ENCODE data around the gene SPATA4.

DNA sequence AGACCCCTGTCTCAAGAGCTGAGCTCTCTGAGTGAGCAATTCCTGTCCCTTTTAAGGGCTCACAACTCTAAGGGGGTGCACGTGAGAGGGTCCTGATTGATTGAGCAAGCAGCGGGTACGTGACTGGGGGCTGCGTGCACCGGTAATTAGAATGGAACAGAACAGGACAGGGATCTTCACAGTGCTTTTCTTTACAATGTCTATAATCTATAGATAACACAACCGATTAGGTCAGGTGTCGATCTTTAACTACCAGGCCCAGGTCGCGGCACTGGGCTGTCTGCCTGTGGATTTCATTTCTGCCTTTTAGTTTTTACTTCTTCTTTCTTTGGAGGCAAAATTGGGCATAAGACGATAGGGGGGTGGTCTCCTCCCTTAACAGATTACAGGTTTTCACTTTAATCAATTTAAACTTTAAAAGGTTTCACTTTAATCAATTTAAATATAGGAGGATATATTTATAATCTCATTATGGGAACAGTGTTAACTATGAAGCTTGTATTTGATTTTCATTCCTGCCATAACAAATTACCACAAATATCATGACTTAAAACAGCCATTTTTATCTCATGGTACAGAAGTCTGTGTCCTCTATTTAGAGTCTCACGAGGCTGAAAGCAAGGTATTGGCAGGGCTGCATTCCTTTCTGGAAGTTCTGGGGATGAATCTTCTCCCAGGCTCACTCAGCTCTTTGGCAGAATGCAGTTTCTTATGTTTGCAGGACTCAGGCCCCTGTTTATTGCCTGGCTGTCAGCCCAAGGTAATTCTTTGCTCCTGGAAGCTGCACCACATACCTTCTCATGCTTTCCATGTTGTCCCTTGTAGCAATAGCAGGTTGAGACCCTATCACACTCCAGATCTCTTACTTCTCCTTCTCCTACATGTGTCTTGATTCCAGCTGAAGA is 5.2 kb downstream of the SPATA4 start:
- TF ChIP-seq, protein P1, sequence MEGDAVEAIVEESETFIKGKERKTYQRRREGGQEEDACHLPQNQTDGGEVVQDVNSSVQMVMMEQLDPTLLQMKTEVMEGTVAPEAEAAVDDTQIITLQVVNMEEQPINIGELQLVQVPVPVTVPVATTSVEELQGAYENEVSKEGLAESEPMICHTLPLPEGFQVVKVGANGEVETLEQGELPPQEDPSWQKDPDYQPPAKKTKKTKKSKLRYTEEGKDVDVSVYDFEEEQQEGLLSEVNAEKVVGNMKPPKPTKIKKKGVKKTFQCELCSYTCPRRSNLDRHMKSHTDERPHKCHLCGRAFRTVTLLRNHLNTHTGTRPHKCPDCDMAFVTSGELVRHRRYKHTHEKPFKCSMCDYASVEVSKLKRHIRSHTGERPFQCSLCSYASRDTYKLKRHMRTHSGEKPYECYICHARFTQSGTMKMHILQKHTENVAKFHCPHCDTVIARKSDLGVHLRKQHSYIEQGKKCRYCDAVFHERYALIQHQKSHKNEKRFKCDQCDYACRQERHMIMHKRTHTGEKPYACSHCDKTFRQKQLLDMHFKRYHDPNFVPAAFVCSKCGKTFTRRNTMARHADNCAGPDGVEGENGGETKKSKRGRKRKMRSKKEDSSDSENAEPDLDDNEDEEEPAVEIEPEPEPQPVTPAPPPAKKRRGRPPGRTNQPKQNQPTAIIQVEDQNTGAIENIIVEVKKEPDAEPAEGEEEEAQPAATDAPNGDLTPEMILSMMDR (IDR thresholded peaks at IDR 0.05), result no peak
- TF ChIP-seq POLR2A (IDR thresholded peaks at IDR 0.05), result no peak

Data from vagina (tissue), 2 donors.